DND-41 (cell line): Measurements from ENCODE around the gene SLC25A38.

Experiments
- ATAC-seq: fragments of 200-7000 bp; cut with Tn5 transposase; 3 replicates; pipeline ENCODE4 v1.9.1; 2021; ENCODE audit warnings: low read depth; ENCODE audit not compliant: insufficient read depth
- DNase-seq: peaks from one replicate; pipeline ENCODE4 v3.0.0-alpha.2; 2020
- H2AFZ ChIP-seq: 2 replicates; pipeline ENCODE4 v1.6.0; 2012; ENCODE audit warnings: low read depth, low read length
- H3K27ac ChIP-seq: 2 replicates; pipeline ENCODE4 v1.5.1; 2012; ENCODE audit warnings: low read length, inconsistent platforms
- H3K27me3 ChIP-seq: fragments of 200-600 bp; sonication (generic); 2 replicates; pipeline ENCODE4 v1.6.0; 2012; ENCODE audit warnings: low read length, mild to moderate bottlenecking, inconsistent platforms; ENCODE audit not compliant: insufficient read depth, poor library complexity
- H3K36me3 ChIP-seq: 2 replicates; pipeline ENCODE4 v1.5.1; 2012; ENCODE audit warnings: low read length, inconsistent platforms; ENCODE audit not compliant: insufficient read depth
- H3K4me1 ChIP-seq: 2 replicates; pipeline ENCODE4 v1.5.1; 2012; ENCODE audit warnings: mild to moderate bottlenecking, low read length; ENCODE audit not compliant: insufficient read depth
- H3K4me2 ChIP-seq: 2 replicates; pipeline ENCODE4 v1.6.0; 2012; ENCODE audit warnings: mild to moderate bottlenecking, moderate library complexity, low read length, inconsistent platforms; ENCODE audit not compliant: insufficient read depth
- H3K4me3 ChIP-seq, 2 experiments: fragments of 200-600 bp in 1 of 2; shearing (Covaris generic) in 1 of 2; 2 replicates each; pipeline ENCODE4 v1.5.1; 2012 to 2016; ENCODE audit warnings: inconsistent platforms in 2 of 2, low read length in 2 of 2, mild to moderate bottlenecking in 2 of 2, low read depth in 1 of 2, moderate library complexity in 1 of 2
- H3K79me2 ChIP-seq: 2 replicates; pipeline ENCODE4 v1.6.0; 2012; ENCODE audit warnings: low read length, inconsistent platforms; ENCODE audit not compliant: insufficient read depth
- H3K9ac ChIP-seq: 2 replicates; pipeline ENCODE4 v1.6.0; 2012; ENCODE audit warnings: low read depth, mild to moderate bottlenecking, inconsistent platforms, low read length, moderate library complexity
- H3K9me3 ChIP-seq: 2 replicates; pipeline ENCODE4 v1.5.1; 2012; ENCODE audit warnings: low read length, moderate library complexity, mild to moderate bottlenecking, inconsistent platforms; ENCODE audit not compliant: insufficient read depth, severe bottlenecking
- H4K20me1 ChIP-seq: 2 replicates; pipeline ENCODE4 v1.6.0; 2012; ENCODE audit warnings: low read length; ENCODE audit not compliant: insufficient read depth
- EZH2 ChIP-seq: IDR thresholded peaks from 3 replicates; pipeline ENCODE4 v1.6.1; 2012; ENCODE audit warnings: borderline replicate concordance, low read depth, mild to moderate bottlenecking, moderate library complexity, low read length, inconsistent platforms; ENCODE audit not compliant: severe bottlenecking
- TF ChIP-seq, protein P1 (sequence below): IDR thresholded peaks from 2 replicates; pipeline ENCODE4 v1.5.1; 2012; ENCODE audit warnings: borderline replicate concordance, low read length, moderate library complexity, mild to moderate bottlenecking; ENCODE audit not compliant: poor library complexity, severe bottlenecking; ENCODE audit errors: extremely low read depth

The SLC25A38 gene

DNA sequence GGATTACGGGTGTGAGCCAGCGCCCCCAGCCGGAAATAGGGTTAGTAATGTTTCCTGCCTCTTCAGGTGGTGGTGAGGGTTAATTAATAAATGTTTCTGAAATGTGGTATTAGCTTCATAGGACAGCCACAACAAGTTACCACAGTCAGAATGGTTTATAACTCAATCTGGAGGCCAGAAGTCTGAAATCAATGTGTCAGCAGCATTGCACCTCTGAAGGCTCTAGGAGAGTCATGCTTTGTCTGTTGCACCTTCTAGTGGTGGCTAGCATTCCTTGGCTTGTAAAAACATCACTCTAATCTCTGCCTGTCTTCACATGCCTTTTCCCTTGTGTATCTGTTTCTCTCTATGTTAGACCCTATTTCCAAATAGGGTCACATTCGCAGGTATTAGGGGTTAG is 15.5 kb downstream of the SLC25A38 start:
- Histone ChIP-seq H3K4me2 (no peak overlapping the region), H3K27ac (no peak overlapping the region), H3K9ac (no peak overlapping the region), H3K4me1 (no peaks in the 10 kb centered on the region), H2AFZ (no peak overlapping the region), H3K79me2 (no peaks in the 10 kb centered on the region), H3K36me3 (peaks cover 70% of the 10 kb centered on the region), H3K4me3 (no peak overlapping the region), H3K27me3 (no peaks in the 10 kb centered on the region), H4K20me1 (no peaks in the 10 kb centered on the region), H3K9me3 (no peaks in the 10 kb centered on the region)
- TF ChIP-seq, protein P1, sequence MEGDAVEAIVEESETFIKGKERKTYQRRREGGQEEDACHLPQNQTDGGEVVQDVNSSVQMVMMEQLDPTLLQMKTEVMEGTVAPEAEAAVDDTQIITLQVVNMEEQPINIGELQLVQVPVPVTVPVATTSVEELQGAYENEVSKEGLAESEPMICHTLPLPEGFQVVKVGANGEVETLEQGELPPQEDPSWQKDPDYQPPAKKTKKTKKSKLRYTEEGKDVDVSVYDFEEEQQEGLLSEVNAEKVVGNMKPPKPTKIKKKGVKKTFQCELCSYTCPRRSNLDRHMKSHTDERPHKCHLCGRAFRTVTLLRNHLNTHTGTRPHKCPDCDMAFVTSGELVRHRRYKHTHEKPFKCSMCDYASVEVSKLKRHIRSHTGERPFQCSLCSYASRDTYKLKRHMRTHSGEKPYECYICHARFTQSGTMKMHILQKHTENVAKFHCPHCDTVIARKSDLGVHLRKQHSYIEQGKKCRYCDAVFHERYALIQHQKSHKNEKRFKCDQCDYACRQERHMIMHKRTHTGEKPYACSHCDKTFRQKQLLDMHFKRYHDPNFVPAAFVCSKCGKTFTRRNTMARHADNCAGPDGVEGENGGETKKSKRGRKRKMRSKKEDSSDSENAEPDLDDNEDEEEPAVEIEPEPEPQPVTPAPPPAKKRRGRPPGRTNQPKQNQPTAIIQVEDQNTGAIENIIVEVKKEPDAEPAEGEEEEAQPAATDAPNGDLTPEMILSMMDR, result peak; percentile 43
- TF ChIP-seq EZH2, result no peak
- ATAC-seq (no peak), DNase-seq (no peak)

DNA sequence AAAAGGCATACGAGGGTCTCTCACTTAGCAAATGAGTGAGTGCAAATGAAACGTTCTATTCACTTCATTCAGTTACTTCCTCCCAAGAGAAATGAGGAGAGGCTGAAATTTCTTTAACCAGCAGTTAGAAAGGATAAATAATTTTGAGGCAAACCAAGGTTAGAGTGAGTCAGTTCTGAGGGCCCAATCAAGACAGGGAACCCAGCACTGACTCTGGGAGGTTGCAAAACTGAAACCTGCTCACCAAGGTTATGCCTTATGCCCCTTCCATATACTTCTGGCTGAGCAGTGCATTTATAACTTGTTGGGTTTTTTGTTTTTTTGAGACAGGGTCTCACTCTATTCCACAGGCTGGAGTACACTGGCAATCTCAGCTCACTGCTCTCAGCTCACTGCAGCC is 18.8 kb downstream of the SLC25A38 start:
- DNase-seq (no peak), ATAC-seq (no peak)
- Histone ChIP-seq H3K9ac (no peak overlapping the region), H3K27me3 (no peaks in the 10 kb centered on the region), H3K79me2 (peaks cover 12% of the 10 kb centered on the region), H3K36me3 (peaks cover 40% of the 10 kb centered on the region), H3K27ac (no peak overlapping the region), H3K4me1 (peaks cover 14% of the 10 kb centered on the region), H4K20me1 (peaks cover 4% of the 10 kb centered on the region), H2AFZ (no peak overlapping the region), H3K4me3 (no peak overlapping the region), H3K4me2 (no peak overlapping the region), H3K9me3 (no peaks in the 10 kb centered on the region)
- TF ChIP-seq, protein P1, result no peak
- TF ChIP-seq EZH2, result no peak

DNA sequence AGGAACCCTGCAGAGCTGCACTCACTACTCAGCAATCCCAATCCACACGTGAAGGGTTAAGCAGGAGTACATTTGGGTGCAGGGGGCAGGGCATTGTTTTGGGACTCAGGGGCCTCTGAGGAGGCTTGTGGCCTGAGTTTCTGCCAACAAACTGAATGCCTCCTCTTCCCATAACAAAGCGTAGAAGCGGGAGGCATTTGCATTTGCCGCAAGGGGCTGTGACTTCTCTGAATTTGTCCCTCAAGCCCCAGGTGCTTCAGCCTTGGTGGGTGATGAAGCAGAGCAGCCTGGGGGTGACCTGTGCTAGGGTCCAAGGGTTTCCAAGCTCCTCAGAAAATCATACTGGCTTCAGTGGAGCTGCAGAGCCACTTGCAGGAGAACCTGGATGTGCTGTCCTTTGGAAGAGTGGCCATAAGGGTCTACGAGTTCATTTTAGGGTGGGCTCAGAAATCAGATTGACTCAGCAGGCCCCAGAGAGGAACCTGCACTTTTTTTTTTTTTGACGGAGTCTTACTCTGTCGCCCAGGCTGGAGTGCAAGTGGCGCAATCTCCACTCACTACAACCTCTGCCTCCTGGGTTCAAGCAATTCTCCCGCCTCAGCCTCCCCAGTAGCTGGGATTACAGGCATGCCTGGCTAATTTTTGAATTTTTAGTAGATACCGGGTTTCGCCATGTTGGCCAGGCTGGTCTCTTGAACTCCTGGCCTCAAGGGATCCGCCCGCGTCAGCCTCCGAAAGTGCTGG is 21.9 kb downstream of the SLC25A38 start:
- H3K4me2 ChIP-seq, result peak overlapping the region; percentile 99
- peaks cover 44% of the 10 kb centered on the region for H3K4me1 ChIP-seq
- H3K9me3 ChIP-seq, result no peaks in the 10 kb centered on the region
- ATAC-seq (no peak), DNase-seq (no peak)
- peaks cover 41% of the 10 kb centered on the region for H3K36me3 ChIP-seq
- no peaks in the 10 kb centered on the region for H3K27me3 ChIP-seq
- H4K20me1 ChIP-seq, result peaks cover 34% of the 10 kb centered on the region
- H3K4me3 ChIP-seq, result peak overlapping the region in 1 of 2 experiments; percentile 99; a peak in 2 of 4 replicates
- peak overlapping the region; percentile 95; the same call in 1 of the 2 replicates for H3K27ac ChIP-seq
- H2AFZ ChIP-seq, result no peak overlapping the region
- peak overlapping the region; percentile 94 for H3K9ac ChIP-seq
- no peak for TF ChIP-seq EZH2
- TF ChIP-seq, protein P1, result no peak
- peaks cover 43% of the 10 kb centered on the region for H3K79me2 ChIP-seq
